Astrocyte (in vitro differentiated cells and primary cell): ENCODE data around the gene CLINT1.

Experiments used
- EZH2 ChIP-seq: IDR thresholded peaks from 2 replicates; pipeline ENCODE4 v1.6.1; 2012; ENCODE audit warnings: mild to moderate bottlenecking, low read length, inconsistent platforms; ENCODE audit not compliant: insufficient read depth
- TF ChIP-seq, protein P1 (sequence below): IDR thresholded peaks from 2 replicates; pipeline ENCODE4 v1.5.1; 2011; ENCODE audit warnings: low read depth, mild to moderate bottlenecking, inconsistent platforms, low read length, moderate library complexity; ENCODE audit not compliant: insufficient read depth

- TF ChIP-seq, protein P1, sequence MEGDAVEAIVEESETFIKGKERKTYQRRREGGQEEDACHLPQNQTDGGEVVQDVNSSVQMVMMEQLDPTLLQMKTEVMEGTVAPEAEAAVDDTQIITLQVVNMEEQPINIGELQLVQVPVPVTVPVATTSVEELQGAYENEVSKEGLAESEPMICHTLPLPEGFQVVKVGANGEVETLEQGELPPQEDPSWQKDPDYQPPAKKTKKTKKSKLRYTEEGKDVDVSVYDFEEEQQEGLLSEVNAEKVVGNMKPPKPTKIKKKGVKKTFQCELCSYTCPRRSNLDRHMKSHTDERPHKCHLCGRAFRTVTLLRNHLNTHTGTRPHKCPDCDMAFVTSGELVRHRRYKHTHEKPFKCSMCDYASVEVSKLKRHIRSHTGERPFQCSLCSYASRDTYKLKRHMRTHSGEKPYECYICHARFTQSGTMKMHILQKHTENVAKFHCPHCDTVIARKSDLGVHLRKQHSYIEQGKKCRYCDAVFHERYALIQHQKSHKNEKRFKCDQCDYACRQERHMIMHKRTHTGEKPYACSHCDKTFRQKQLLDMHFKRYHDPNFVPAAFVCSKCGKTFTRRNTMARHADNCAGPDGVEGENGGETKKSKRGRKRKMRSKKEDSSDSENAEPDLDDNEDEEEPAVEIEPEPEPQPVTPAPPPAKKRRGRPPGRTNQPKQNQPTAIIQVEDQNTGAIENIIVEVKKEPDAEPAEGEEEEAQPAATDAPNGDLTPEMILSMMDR = no peak
- TF ChIP-seq EZH2 = no peak
Measured at GRCh38 chr5:157890836-157891597, 32.1 kb upstream of the CLINT1 start.
